T-helper 1 cell (primary cell): Measurements from ENCODE around the gene DACT1.
A peak's percentile ranks its signal among the peaks of the same experiment; 100 is the strongest.
"Not testable (repeated sequence)": the region's sequence is repeated elsewhere in the genome, so short reads cannot be mapped to it uniquely, and the experiment has no call there.

Experiments used
- DNase-seq, 5 donors: peaks; one replicate each; pipeline ENCODE4 v3.0.0-alpha.2; 2012 to 2020
- total RNA-seq, 4 donors: gene quantifications; one replicate each; lab custom pipeline; 2026; lab: John Stamatoyannopoulos, UW

DACT1 gene, protein sequence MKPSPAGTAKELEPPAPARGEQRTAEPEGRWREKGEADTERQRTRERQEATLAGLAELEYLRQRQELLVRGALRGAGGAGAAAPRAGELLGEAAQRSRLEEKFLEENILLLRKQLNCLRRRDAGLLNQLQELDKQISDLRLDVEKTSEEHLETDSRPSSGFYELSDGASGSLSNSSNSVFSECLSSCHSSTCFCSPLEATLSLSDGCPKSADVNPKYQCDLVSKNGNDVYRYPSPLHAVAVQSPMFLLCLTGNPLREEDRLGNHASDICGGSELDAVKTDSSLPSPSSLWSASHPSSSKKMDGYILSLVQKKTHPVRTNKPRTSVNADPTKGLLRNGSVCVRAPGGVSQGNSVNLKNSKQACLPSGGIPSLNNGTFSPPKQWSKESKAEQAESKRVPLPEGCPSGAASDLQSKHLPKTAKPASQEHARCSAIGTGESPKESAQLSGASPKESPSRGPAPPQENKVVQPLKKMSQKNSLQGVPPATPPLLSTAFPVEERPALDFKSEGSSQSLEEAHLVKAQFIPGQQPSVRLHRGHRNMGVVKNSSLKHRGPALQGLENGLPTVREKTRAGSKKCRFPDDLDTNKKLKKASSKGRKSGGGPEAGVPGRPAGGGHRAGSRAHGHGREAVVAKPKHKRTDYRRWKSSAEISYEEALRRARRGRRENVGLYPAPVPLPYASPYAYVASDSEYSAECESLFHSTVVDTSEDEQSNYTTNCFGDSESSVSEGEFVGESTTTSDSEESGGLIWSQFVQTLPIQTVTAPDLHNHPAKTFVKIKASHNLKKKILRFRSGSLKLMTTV
- total RNA-seq = 0 to 12.0 (median 2.1) reads per million in 4 donors

DNA sequence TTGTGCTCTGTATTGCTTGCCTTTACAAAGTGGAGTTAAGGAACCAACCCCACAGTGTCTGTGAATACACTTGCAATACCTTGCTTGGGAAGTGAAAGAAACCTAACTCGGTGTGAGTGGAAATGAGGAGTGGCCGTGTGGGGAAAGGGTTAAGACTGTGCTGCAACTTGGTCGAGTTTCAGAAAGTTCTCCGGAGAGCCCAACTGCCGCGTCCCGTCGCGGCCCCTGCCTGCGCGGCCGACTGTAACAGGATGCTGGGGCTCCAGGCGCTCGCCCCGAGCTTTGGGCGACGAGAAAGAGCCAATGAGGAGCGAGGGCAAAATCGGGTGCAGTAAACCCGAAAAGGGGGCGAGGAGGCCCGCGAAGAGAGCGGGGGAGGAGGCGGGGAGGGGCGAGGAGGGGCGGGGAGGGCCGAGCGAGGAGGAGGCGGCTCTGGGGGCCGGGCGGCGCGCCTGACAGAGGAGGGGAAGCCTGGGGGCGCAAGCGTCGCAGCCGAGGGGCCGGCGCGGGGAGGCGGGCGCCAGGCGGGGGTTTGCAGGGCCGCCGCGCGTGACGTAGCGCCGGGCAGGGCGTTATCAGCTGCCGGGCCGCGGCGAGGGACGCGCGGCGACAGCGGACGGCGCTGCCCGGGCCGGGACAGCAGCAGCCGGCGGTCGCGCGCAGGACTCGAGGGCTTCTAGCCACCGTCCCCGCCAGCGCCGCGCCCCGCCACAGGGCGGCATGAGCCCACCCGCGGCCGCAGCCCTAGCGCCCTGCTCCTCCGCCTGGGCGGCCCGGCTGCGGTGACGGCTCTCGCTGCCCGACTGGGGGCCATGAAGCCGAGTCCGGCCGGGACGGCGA, at the start of gene DACT1:
TSS of gene DACT1 (plus strand) at position 572 of the 840 bp plus-strand sequence. CDS start at position 813, 241 bp downstream.
- peak in 3 of 5 donors; percentile 18 to 78 (median 37) for DNase-seq

DNA sequence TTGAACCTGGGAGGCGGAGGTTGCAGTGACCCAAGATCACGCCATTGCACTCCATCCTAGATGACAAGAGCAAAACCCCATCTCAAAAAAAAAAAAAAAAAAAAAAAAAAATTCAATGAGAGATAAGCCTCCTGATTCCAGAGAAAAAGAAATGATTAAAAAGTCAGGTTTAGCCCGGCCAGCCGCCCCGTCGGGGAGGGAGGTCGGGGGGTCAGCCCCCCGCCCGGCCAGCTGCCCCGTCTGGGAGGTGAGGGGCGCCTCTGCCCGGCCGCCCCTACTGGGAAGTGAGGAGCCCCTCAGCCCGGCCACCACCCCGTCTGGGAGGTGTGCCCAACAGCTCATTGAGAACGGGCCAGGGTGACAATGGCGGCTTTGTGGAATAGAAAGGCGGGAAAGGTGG, 49.4 kb upstream of the DACT1 start:
- DNase-seq = not testable (repeated sequence)

DNA sequence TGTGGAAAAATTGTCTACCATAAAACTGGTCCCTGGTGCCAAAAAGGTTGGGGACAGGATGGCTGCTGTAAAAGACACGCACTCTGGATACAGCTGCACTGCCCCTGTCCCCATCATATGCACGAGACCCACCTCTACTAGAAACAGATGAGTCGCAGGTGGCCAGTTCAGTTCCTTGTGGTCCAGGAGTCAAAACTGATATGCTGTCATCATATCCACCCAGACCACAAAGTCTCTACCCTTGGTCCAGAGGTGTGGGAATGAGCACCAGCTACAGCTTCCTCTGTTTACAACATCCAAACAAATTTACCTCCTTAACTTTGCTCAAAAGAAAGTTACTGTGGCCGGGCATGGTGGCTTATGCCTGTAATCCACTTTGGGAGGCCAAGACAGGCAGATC, 43.8 kb upstream of the DACT1 start:
- DNase-seq = no peak

DNA sequence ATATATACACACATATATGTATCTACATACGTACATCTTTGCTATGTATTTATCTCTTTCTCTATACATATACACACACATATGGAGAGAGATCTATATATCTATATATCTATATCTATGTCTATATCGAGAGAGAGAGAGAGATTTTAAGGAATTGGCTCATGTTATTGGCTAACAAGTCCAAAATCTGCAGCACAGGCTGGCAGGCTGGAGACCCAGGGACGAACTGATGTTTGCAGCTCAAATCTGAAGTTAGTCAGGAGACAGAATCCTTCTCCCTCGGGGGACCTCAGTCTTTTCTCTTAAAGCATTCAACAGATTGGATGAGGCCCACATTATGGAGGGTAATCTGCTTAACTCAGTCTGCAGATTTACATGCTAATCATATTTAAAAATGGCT, 40.7 kb upstream of the DACT1 start:
- no peak for DNase-seq

DNA sequence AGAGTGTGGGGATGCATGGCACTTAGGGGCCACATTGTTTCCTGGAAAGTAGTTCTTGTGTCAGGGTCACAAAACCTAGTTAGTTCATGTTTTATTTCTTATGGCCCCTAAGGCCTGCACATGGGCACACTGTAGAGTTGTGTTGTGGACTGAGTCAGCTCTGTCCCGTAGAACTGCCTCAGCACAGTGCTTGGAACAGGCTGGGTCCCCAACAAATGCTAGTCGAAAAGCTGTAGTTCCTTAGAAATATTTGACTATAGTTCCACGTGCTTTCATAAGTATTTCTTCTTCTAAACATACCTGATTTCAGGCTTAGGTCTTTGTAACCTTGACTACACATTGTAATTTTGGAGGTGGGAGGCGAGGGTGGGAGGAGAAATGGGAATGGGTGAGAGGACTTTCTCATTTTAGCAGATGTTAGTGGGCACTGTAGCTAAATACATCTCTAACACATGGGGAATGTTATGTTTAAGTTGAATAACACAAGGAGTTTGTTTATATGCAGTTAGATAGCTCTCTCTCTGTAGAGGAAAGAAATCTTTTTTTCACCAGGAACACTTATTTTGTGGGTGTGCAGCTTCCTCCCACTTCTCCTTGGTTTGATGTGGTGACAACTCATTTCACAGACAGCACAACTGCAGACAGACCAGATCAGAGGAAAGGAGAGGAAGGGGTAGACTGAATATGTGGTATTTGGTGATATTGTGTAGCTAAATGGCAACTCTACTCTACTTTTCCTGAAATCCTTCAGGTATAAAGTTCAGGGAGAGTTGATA, 39.5 kb upstream of the DACT1 start:
- DNase-seq = peak in 1 of 5 donors; percentile 20

DNA sequence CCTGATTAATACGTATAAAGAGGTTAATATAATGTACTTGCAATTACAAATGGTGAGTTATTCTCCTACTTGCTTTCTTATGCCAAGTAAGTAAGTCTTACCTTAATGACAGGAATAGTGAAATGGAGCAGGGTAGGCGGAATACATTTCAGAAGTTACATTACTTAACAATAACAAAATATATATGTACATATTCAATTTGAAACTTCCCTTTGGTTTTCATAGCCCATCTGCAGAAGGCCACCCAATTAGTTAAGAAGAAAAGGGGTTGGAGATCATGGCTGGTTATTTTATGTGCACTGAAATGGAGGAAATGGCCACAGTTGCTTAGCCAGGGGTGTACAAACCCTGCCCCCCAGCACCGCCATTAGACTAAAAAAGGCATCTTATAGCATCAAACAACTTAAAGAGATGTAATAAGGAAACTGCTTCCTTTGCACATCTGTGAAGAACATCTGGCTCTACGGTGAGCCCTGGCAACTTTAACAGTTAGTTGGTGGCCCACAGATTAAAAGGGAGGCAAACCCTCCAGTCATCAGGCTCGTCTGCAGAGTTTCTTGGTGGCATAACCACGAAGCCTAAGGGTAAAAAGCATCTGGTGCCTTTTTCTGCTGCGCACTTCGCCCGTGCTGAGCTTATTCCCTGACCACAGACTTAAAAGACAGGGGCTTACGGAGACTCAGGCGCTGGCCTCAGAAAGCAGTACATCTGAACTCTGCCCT, 38.8 kb upstream of the DACT1 start:
- DNase-seq = no peak

DNA sequence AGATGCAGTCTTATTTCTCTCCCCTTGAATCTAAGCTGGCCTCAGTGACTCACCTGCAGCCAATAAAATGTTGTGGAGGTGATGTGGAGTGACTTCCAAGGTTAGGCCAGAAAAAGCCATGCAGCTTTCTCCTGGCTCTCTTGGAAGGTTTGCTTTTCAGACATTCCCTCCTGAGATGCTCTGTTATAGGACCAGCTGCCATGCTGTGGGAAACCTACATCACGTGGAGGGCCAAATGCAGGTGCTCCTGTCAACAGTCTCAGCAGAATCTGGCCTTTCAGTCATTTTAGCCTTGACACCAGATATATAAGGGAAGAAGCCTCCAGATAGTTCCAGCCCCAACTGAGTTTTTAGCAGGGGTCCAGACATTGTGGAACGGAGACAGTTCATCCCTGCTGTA, 38.1 kb upstream of the DACT1 start:
- no peak for DNase-seq

DNA sequence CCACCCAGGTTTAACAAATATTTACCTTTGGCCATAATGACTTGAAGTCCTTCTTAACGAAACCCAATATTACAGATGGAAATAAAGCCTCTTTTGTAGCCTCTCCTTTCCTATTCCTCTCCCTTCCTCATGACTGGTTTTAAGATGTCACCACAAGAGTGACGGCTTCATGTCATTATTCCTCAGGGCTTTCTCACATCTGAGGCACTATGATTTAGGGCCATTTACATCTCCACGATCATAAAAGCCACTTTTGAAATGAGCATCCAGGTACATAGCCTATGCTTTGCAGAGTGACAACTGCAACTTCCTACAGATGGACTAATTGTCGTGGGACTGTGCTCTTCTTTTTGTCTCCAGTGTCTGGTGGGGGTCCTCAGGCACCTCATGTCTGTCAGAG, 32.3 kb upstream of the DACT1 start:
- DNase-seq = no peak

DNA sequence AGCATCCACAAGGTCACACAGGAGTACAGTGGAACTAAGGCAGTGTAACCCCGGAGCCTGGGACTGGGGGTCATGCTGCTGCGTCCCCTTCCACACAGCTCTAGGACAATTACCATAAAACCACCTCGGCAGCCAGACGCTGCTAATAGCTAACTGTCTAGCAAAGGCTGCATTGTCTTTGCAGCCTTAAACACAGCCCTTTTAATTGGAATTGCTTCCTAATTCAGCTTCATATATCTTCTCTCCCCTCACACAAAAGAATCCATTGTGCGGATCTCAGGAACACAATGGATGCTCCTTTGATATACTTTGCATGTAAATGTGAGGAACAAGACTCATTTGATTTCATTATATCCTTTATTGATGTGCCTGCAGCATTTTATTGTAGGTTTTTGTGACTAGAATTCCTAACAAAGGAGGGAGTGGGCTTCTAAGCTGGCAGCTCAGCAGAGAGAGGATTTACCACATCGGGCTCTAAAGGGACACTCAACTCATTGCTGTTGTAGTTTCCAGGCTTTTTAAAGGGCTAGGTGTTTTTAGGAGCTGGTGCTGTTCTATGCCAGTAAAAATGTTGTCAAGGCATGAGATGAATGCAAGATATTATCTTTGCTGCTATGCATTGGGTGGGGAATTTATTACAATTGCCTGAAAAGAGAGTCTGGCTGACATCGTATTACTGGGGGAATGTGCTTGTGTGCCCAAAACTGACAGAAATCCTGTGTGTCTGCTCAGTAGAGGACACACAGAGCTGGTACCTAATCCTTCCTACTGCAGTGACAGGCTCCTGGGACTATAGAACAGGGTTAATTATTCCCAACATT, 30.4 kb upstream of the DACT1 start:
- no peak for DNase-seq

DNA sequence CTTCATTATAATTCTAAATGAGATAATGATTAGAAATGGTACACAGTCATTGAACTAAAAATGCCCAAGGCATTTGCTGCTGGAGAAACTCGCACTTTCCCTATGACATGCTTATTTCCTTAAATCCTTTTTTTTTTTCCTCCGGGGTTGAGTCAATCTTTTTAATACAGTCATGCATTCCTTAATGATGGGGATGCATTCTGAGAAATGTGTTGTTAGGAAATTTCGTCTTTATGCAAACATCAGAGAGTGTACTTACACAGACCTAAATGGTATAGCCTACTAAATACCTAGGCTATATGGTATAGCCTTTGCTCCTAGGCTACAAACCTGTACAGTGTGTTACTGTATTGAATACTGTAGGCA, 29.8 kb upstream of the DACT1 start:
- DNase-seq = no peak

DNA sequence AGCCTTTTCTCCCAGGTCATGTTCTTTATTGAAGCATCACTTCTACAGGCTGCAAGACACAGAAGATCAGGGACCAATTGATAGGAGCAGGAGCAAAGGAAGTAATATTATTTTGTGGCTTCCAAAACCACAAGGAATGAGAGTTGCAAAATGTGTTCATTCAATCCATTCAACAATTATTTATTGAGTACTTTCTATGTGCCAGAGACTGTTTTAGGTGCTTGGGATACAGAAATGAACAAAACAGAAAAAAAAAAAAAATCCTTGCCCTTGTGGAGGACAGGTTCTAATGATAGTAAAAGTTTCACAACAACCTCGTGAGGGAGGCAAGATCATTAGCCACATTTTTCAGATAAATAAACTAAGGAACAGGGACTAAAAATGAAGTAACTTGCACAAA, 20.1 kb upstream of the DACT1 start:
- no peak for DNase-seq

DNA sequence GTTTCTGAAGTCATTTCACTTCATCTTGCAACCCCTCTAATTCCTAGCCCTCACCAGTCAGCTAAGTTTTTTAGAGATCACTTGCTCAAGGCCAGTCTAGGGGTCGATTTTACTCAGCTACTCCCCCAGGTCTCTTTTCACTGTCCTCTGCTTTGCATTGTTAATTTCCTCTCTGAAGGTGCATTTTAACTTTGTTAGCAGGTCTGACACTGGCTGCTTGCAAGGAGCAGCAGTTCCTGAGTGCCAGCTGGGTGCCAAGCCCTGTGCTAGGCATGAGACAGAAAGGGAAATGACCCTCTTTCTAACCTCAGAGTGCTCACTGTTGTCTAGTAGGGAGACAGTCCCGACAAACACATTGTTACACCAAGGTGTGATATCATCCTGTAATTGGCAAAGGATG, 17.8 kb upstream of the DACT1 start:
- no peak for DNase-seq

DNA sequence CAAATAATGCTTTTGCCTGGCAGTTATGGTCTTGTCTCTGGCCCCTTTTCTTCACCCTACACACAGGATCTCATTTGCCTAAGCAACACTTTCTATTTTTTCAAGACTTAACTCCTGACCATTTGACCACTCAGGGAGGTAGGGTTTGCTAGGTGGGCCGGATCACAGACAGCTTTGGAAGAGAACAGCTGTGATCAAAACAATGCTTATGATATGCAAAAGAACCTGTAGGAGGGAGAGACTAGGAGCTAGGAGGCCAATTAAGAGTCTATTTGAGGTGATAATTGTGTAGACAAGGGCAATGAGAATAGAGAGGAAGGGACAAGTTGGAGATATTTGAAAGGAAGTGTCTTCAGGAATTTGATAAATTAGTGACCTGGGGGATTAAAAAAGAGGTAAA, 12.3 kb upstream of the DACT1 start:
- DNase-seq = no peak

DNA sequence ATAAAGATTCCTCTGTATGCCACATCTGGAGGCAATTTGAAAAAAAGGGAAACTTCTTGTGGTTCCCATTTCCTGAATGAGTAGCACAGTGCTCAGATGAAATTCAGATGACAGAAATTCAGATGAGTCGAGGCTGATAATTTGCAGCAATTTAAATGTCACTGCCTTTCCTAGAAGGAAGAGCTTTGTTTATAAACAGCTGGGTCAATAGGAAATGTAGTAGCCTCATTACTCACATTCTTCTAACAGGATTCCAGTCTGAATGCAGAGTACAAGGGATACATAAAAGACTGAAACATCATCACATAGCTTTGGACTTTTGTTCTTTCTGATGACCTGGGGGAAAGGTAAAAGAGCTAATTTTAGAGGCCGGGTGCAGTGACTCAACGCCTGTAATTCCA, 11.3 kb upstream of the DACT1 start:
- DNase-seq = no peak

DNA sequence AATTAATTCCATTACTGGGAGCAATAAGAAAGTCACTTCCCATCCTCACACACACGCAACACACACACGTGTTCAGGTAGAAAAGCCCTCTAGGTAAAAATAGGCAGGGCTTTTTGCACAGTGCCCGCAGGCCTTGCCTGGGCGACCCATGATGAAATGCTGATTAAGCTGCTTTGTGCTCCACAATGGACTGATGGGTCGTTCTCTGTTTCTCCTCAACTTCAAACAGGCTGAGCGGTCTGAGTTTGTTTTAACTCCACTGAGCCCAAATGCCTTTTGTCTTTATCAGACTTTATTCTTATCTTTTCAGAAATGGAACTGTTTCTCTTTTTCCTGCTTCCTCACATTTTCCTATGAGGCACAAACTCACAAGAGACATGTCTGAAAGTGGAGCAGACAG, 9.4 kb upstream of the DACT1 start:
- DNase-seq = no peak

DNA sequence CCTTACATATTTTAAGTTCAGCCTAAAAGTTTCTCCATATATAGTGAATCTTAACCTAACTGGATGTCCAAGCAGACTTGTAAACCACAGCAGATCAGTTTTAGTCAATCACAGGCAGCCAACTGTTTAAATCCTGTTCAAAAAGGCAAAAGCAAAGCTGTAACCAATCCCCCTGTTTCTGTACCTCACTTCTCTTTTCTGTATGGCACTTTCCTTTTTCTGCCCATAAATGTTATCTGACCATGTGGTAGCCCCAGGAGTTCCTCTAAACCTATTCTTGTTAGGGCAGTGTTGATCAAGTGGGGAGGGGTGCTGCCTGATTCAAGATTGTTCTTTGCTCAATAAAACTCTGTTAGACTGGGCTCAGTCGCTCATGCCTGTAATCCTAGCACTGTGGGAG, 8.5 kb upstream of the DACT1 start:
- DNase-seq = no peak

DNA sequence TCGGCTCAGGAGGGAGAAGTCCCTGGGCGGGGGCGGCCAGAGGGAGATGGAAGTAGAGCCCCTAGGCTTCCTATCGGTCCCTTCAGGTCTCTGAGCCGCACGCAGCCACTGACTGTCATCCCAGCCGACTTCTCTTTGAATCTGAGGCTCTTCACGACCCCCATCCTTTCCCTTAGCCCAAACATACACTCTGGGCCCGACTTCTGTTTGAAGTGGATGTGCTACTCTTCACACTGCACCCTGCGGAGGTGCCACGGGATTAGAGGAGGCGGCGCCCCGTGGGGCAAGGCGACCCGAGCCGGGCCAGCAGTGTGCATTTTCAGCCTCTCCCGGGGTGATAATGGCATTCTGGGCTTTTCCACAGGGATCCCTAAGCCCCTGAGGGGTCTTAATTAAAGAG, 6.0 kb upstream of the DACT1 start:
- DNase-seq = no peak

DNA sequence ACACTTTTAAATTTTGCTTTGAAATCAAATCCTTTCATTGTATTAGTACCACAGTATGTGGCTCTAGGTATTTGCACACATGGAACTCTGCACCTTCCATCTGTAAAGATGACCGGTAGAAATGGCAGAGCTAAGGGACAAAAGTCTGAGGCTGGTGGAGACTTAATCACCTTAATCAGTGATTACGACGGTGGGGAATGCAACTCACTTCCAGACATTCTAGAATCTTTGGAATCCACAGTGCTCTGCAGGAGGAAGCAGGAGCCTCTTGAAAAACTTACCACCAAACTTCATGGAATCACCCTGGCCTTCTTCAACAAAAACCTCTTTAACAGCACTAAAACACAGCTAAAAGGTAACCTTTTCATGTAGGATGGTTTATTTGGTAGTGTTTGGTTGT, 3.9 kb upstream of the DACT1 start:
- no peak for DNase-seq

DNA sequence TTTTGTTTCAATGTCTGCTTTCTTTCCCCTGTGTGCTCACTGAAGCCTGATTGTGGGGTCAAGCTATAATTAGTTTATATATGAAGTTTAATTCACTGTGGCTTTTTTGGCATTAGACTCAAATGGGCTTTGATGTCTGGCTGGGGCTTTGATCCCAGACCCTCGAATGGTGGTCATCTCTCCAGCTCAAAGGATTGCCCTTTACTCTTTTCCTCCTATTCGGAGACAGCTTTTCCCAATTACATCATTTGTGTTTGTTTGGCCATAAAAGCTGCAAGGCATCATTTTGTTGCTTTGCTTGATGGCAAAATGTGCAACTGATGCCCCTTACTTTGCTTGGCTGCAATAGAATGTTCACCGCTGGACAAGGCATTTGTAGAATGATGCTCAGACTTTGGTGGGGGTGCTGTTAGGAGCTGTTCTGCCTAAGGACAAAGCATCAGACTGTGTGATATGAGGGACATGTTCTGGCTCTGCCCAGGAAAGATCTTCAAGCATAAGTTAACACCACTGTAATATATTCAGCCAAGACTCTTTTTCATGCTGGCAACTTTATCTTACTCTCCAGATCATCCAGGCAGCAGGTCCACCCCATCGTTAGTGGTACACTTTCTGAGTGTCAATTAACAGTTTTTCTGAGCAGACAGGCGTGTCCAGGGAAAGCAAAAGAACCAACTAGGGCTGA, 3.2 kb upstream of the DACT1 start:
- DNase-seq = no peak
